A673 (cell line): Measurements from ENCODE around the gene UBE2E2.

ENCODE experiments used
- EZH2 ChIP-seq: fragments of 200-600 bp; sonication (generic); IDR thresholded peaks from 2 replicates; pipeline ENCODE4 v1.6.1; 2017; ENCODE audit warnings: borderline replicate concordance, low read depth, mild to moderate bottlenecking, mixed read lengths, antibody characterized with exemption, low read length; ENCODE audit not compliant: poor library complexity, severe bottlenecking
- TF ChIP-seq, protein P1 (sequence below): fragments of 300-800, 200-600 bp; sonication (generic); conservative IDR thresholded peaks from 2 replicates; pipeline ENCODE4 v1.5.1; 2017; ENCODE audit warnings: low read depth, mild to moderate bottlenecking, antibody characterized with exemption, low read length, moderate library complexity, mixed read lengths

DNA sequence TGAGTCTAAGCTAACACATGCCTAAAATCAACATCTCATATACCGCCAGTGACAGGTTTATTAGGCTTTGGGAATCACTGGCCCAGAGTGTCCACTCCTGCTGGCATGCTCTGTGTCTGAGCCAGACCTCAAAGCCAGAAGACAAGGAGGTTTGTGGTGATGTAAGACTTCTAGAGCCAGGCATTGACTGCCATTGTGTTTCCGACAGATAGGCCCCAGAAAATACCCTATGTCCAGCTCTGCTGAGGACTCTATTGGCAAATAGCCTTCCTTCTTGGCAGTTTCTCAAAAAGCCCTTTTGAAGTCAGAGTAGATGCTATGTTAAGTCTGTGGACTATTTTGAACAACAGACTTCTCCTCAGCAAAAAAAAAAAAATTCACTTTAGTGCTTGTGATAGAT is 420.7 kb downstream of the UBE2E2 start:
- no peak for TF ChIP-seq EZH2
- TF ChIP-seq, protein P1, sequence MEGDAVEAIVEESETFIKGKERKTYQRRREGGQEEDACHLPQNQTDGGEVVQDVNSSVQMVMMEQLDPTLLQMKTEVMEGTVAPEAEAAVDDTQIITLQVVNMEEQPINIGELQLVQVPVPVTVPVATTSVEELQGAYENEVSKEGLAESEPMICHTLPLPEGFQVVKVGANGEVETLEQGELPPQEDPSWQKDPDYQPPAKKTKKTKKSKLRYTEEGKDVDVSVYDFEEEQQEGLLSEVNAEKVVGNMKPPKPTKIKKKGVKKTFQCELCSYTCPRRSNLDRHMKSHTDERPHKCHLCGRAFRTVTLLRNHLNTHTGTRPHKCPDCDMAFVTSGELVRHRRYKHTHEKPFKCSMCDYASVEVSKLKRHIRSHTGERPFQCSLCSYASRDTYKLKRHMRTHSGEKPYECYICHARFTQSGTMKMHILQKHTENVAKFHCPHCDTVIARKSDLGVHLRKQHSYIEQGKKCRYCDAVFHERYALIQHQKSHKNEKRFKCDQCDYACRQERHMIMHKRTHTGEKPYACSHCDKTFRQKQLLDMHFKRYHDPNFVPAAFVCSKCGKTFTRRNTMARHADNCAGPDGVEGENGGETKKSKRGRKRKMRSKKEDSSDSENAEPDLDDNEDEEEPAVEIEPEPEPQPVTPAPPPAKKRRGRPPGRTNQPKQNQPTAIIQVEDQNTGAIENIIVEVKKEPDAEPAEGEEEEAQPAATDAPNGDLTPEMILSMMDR, result no peak
